Activated naive CD4-positive, alpha-beta T cell treated with anti-CD3 and anti-CD28 coated beads, Interleukin-2, amount 50 U/mL, for 16 hours (primary cell): ENCODE data around the gene TMEM156.
"Not testable (repeated sequence)": the region's sequence is repeated elsewhere in the genome, so short reads cannot be mapped to it uniquely, and the experiment has no call there.

ENCODE experiments used
- DNase-seq: peaks from one replicate; pipeline ENCODE4 v3.0.0-alpha.2; 2020

Gene TMEM156

GRCh38 chr4:39043058-39043860 lies 11.1 kb upstream of the TMEM156 start:
- no peak for DNase-seq

- DNase-seq = no peak
Observed at GRCh38 chr4:39042366-39042765, 10.2 kb upstream of the TMEM156 start.

GRCh38 chr4:39039108-39039507 lies 6.9 kb upstream of the TMEM156 start:
- no peak for DNase-seq

- DNase-seq = no peak
Observed at GRCh38 chr4:39037941-39038340, 5.7 kb upstream of the TMEM156 start.

- no peak for DNase-seq
Observed at GRCh38 chr4:39037491-39037825, 5.2 kb upstream of the TMEM156 start.

- no peak for DNase-seq
Observed at GRCh38 chr4:39036172-39036571, 4.0 kb upstream of the TMEM156 start.

GRCh38 chr4:39031590-39032020 lies 604 bp downstream of the TMEM156 start:
- DNase-seq = not testable (repeated sequence)

- DNase-seq = no peak
Observed at GRCh38 chr4:39030725-39031124, 1.5 kb downstream of the TMEM156 start.

GRCh38 chr4:39029752-39030694 lies 2.2 kb downstream of the TMEM156 start:
- no peak for DNase-seq

- DNase-seq = no peak
Observed at GRCh38 chr4:39026096-39026495, 6.1 kb downstream of the TMEM156 start.

- no peak for DNase-seq
Observed at GRCh38 chr4:39025552-39026085, 6.6 kb downstream of the TMEM156 start.

- no peak for DNase-seq
Observed at GRCh38 chr4:39024311-39024865, 7.8 kb downstream of the TMEM156 start.

- no peak for DNase-seq
Observed at GRCh38 chr4:39023059-39023458, 9.2 kb downstream of the TMEM156 start.

- DNase-seq = no peak
Observed at GRCh38 chr4:39022241-39022640, 10.0 kb downstream of the TMEM156 start.

GRCh38 chr4:39021631-39022030 lies 10.6 kb downstream of the TMEM156 start:
- DNase-seq = no peak

GRCh38 chr4:39020130-39020529 lies 12.1 kb downstream of the TMEM156 start:
- DNase-seq = no peak

GRCh38 chr4:39014028-39014427 lies 18.2 kb downstream of the TMEM156 start:
- no peak for DNase-seq

- no peak for DNase-seq
Observed at GRCh38 chr4:39004758-39005157, 27.5 kb downstream of the TMEM156 start.

- DNase-seq = not testable (repeated sequence)
Observed at GRCh38 chr4:39002058-39002457, 30.2 kb downstream of the TMEM156 start.

GRCh38 chr4:38995660-38996005 lies 36.6 kb downstream of the TMEM156 start:
- no peak for DNase-seq

GRCh38 chr4:38994135-38994534 lies 38.1 kb downstream of the TMEM156 start:
- no peak for DNase-seq

- no peak for DNase-seq
Observed at GRCh38 chr4:38993683-38994082, 38.5 kb downstream of the TMEM156 start.

GRCh38 chr4:38990241-38990640 lies 42.0 kb downstream of the TMEM156 start:
- no peak for DNase-seq
